ENCODE results near the gene UGT2A2.

Gene UGT2A2

DNA sequence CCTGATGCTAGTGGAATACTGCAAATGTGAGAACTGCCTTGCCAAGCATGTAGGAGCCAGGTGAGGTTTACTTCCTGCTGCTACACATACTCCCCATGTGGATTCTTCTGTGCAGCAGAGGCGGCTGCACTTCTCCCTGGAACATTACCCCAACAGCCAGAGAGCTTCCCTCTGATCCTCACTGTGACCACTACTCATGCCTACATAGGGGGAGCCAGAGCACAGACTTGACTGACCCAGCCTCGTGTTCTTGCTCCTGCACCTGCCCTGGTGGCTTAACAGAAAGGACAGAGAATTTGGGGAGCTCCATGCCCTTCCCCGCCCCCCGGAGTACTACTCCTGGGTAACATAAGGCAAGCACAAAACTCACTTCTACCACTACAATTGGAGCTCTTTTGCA, 38.4 kb downstream of the UGT2A2 start:
- no peak for DNase-seq (ENCODE audit: low spot score)
- TF ChIP-seq, protein P1, sequence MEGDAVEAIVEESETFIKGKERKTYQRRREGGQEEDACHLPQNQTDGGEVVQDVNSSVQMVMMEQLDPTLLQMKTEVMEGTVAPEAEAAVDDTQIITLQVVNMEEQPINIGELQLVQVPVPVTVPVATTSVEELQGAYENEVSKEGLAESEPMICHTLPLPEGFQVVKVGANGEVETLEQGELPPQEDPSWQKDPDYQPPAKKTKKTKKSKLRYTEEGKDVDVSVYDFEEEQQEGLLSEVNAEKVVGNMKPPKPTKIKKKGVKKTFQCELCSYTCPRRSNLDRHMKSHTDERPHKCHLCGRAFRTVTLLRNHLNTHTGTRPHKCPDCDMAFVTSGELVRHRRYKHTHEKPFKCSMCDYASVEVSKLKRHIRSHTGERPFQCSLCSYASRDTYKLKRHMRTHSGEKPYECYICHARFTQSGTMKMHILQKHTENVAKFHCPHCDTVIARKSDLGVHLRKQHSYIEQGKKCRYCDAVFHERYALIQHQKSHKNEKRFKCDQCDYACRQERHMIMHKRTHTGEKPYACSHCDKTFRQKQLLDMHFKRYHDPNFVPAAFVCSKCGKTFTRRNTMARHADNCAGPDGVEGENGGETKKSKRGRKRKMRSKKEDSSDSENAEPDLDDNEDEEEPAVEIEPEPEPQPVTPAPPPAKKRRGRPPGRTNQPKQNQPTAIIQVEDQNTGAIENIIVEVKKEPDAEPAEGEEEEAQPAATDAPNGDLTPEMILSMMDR (IDR thresholded peaks at IDR 0.05; ENCODE audit: extremely low read depth, missing control alignments), result no peak

DNA sequence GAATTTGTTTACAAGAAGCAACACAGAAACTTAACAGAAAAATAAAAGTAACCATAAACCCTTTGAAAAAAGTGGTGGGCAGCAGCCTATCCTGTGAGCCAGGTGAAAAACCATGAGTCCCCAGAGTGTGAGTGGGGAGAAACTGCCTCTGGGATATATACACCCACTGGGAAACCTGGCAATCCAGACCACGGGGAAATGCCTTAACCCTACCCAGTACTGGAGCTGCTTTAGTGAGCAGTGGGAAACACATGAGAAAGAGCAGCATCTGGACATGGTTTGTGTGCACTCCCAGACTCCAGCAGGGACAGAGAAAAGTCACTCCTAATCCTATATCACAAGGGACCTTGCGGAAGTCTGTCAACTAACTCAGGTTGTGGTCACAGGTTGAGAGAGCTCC, 39.4 kb downstream of the UGT2A2 start:
- TF ChIP-seq, protein P1 (IDR thresholded peaks at IDR 0.05; ENCODE audit: extremely low read depth, missing control alignments), result no peak
- no peak for DNase-seq (ENCODE audit: low spot score)

DNA sequence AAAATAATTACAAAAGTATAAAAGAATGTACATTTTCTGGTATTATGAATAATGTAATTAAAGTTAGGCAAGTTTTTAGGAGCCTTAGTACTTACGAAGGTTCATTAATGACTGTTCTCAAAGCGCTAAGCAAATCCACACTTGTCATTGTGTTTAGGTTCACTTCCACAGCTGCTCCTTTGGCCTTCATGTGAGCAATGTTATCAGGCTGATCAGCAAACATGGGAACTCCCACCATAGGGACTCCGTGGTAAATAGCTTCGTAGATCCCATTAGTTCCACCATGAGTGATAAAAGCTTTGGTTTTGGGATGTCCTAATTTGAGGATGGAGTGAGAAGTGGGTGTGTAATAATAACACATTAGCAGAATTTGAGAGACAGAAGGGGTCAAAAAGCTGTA, 45.1 kb downstream of the UGT2A2 start:
- TF ChIP-seq, protein P1 (IDR thresholded peaks at IDR 0.05; ENCODE audit: extremely low read depth, missing control alignments), result no peak
- DNase-seq (ENCODE audit: low spot score), result no peak

DNA sequence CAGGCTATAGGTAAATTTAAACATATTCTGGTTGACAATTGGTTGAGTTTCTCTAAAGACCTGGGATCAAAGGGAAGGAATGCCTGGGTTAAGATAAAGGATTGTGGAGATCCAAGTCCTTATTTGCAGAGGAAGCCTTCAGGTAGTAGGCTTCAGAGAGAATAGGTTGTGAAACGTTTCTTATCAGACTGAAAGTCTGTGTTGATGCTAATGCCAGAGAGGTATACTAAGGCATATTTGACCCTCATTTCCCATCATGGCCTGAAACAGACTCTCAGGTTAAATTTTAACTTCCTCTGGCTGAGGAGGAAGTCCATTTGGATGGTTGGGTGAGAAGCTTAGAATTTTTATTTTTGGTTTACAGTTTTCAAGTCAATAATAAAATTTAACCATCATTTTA, 48.1 kb downstream of the UGT2A2 start:
- TF ChIP-seq, protein P1 (IDR thresholded peaks at IDR 0.05; ENCODE audit: extremely low read depth, missing control alignments), result no peak
- DNase-seq (ENCODE audit: low spot score), result no peak

DNA sequence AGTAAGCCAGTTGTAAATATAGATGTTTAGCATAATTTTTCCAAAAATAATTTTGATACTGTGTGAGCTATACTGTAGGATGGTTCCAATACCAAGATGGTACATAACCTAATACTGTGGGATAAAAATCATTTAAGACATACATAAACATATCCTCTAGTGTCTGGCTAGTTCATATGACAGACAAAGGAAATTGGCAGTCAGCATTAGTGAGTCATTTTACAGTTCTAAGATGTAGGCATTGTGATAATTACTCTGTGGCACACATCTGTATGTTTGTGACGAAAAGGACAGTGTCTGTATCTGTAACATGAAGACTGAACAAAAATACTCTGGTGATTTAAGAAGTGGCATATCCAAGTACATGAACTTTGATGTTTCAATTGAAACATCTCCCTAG, 49.6 kb downstream of the UGT2A2 start:
- no peak for DNase-seq (ENCODE audit: low spot score)
- TF ChIP-seq, protein P1 (IDR thresholded peaks at IDR 0.05; ENCODE audit: extremely low read depth, missing control alignments), result no peak

DNA sequence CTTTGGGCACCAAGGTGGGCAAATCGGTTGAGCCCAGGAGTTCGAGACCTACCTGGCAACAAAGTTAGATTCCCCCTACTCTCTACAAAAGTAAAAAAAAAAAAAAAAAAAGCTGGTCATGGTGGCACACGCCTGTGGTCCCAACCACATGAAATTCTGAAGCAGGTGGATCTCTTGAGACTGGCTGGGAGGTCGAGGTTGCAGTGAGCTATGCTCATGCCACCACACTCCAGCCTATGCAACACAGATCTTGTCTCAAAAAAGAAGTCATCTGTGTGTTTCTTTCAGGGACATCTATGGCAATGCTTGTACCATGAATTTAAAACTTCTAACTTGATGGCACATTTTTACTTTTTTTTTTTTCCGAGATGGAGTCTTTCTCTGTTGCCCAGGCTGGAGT, 55.3 kb downstream of the UGT2A2 start:
- TF ChIP-seq, protein P1 (IDR thresholded peaks at IDR 0.05; ENCODE audit: extremely low read depth, missing control alignments), result no peak

DNA sequence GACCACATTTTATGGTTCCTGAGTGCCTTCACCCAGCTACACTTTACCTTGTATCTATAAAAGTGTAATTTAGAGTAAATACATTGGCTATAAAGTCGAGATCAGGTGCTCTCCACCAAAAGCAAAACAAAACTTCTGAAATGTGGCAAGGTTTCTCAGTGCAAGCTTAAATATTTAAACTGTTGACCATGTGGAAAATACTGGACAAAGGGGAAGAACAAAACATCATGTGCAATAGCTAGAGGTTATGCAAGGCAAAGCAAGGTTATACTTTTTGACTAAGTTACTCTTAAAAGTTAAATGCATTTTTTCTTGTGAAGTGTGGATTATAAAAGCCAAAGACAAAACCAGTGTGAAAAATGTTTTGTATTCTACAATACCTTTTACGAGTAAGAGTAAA, 55.9 kb downstream of the UGT2A2 start:
- DNase-seq (ENCODE audit: low spot score), result no peak
- TF ChIP-seq, protein P1 (IDR thresholded peaks at IDR 0.05; ENCODE audit: extremely low read depth, missing control alignments), result no peak

More for the DNA sequence above, 55.3 kb downstream of the UGT2A2 start:
- DNase-seq (ENCODE audit: low spot score), result no peak

Measured in GM20000 (cell line).